K562 (cell line): ENCODE results near the gene FAM3C. TPM values are rescaled to one million over a fixed set of nuclear protein-coding genes. Genes with fewer than 3 reads are reported as not detected.

ENCODE experiments used
- EP400 ChIP-seq: fragments of 450-650 bp; IDR thresholded peaks from 2 replicates; pipeline ENCODE4 v1.6.1; 2017; ENCODE audit warnings: antibody characterized with exemption, mild to moderate bottlenecking, moderate library complexity
- MXI1 ChIP-seq: IDR thresholded peaks from 2 replicates; pipeline ENCODE4 v1.6.1; 2011; ENCODE audit warnings: low read depth, mild to moderate bottlenecking, improper control_type of control experiment, low read length
- NBN ChIP-seq: fragments of 450-650 bp; IDR thresholded peaks from 2 replicates; pipeline ENCODE4 v1.6.1; 2016; ENCODE audit warnings: low read depth, mild to moderate bottlenecking
- SMARCE1 ChIP-seq: fragments of 450-650 bp; IDR thresholded peaks from 2 replicates; pipeline ENCODE4 v1.7.1; 2016; ENCODE audit warnings: mild to moderate bottlenecking
- SRF ChIP-seq, 2 experiments: fragments of 250-450, 450-650 bp in 1 of 2; sonication (Bioruptor Pico) in 1 of 2; sonication (generic) in 1 of 2; formaldehyde crosslinking; IDR thresholded peaks; 2 replicates each; pipeline versions ENCODE4 v1.5.0 to v1.5.1; 2020 to 2022; ENCODE audit warnings: mild to moderate bottlenecking in 1 of 2, missing genetic modification reagents in 1 of 2
- polyA plus RNA-seq, 8 experiments: library from polyadenylated mRNA; depleted of rRNA in 4 of 8; stranded (reverse) in 5 of 8; unstranded in 3 of 8; fragments of >200 nt; fragmentation: Nextera tagmentation in 2 of 8; fragmentation: Illumina TruSeq in 1 of 8; extraction: Ambion mirVana in 2 of 8; extraction: Trizol in 1 of 8; gene quantifications; 2 replicates each; pipeline versions ENCODE4 v1.2.1 to v1.2.3, GENCODE V29; 2011 to 2014; ENCODE audit warnings: inconsistent platforms in 1 of 8, missing spikeins in 1 of 8
- total RNA-seq, 7 experiments: library from RNA; depleted of rRNA in 6 of 7; stranded (reverse); fragments of >200 nt in 6 of 7; fragmentation: Illumina TruSeq in 2 of 7; extraction: Trizol in 2 of 7; gene quantifications; 2 replicates each; pipeline versions ENCODE4 v1.2.1 to v1.2.3, GENCODE V29; 2011 to 2021; ENCODE audit warnings: low replicate concordance in 1 of 7
- TF ChIP-seq, protein P1 (sequence below), 3 experiments: fragments of 200-800 bp in 1 of 3; fragments of 250-450 bp in 1 of 3; fragments of 450-650 bp in 1 of 3; sonication (Bioruptor Pico) in 1 of 3; sonication (Bioruptor generic) in 1 of 3; formaldehyde crosslinking in 1 of 3; IDR thresholded peaks; 2 replicates each; pipeline versions ENCODE4 v1.6.1 to v1.8.0; 2016 to 2022; ENCODE audit warnings: mild to moderate bottlenecking in 2 of 3, missing genetic modification characterization in 2 of 3, missing compliant biosample characterization in 1 of 3, moderate library complexity in 1 of 3
- TF ChIP-seq, protein P2 (sequence below): fragments of 250-450 bp; sonication (Bioruptor Pico); IDR thresholded peaks from 2 replicates; pipeline ENCODE4 v1.4.0; 2020
- TF ChIP-seq, protein P3 (sequence below): fragments of 450-650 bp; formaldehyde crosslinking; IDR thresholded peaks from 2 replicates; pipeline ENCODE4 v1.4.0; 2020; ENCODE audit warnings: mild to moderate bottlenecking, moderate library complexity
- TF ChIP-seq, protein P4 (sequence below), 2 experiments: fragments of 450-650 bp; IDR thresholded peaks; 2 replicates each; pipeline ENCODE4 v1.6.1; 2018; ENCODE audit warnings: mild to moderate bottlenecking in 2 of 2, low read depth in 1 of 2; ENCODE audit not compliant: partially characterized antibody in 2 of 2

The FAM3C gene
- total and polyA plus RNA-seq, 9 of the 15 experiments (the other 6 are each of a cell fraction or from before 2014, with no cell fraction given): 10.6 to 42.6 (median 30.0) TPM

DNA sequence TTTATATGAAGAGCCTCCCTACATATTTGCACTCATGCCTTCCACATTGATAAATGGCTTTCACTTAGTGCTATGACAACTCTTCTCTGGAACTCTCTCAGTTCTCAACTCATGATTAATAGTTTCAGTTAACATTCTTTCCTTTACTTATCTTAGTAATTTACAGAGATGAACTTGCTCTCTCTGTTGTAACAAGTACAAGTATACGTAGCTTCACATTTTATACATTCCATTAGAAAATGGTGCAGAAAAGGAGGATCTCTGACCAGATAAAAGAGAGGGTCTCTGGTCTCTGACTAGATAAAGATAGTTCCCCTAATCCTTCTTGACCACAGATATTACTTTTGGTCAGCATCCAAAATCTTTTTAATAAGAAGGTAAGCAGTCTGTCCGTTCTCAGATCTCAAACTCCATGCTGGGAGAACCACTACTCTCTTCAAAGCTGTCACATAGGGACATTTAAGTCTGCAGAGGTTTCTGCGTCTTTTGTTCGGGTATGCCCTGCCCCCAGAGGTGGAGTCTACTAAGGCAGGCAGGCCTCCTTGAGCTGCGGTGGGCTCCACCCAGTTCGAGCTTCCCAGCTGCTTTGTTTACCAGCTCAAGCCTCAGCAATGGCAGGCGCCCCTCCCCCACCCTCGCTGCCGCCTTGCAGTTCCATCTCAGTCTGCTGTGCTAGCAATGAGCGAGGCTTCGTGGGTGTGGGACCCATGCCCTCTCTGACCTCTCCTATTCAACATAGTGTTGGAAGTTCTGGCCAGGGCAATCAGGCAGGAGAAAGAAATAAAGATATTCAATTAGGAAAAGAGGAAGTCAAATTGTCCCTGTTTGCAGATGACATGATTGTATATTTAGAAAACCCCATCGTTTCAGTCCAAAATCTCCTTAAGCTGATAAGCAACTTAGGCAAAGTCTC, 42.2 kb upstream of the FAM3C start (continued):
- TF ChIP-seq, protein P1, sequence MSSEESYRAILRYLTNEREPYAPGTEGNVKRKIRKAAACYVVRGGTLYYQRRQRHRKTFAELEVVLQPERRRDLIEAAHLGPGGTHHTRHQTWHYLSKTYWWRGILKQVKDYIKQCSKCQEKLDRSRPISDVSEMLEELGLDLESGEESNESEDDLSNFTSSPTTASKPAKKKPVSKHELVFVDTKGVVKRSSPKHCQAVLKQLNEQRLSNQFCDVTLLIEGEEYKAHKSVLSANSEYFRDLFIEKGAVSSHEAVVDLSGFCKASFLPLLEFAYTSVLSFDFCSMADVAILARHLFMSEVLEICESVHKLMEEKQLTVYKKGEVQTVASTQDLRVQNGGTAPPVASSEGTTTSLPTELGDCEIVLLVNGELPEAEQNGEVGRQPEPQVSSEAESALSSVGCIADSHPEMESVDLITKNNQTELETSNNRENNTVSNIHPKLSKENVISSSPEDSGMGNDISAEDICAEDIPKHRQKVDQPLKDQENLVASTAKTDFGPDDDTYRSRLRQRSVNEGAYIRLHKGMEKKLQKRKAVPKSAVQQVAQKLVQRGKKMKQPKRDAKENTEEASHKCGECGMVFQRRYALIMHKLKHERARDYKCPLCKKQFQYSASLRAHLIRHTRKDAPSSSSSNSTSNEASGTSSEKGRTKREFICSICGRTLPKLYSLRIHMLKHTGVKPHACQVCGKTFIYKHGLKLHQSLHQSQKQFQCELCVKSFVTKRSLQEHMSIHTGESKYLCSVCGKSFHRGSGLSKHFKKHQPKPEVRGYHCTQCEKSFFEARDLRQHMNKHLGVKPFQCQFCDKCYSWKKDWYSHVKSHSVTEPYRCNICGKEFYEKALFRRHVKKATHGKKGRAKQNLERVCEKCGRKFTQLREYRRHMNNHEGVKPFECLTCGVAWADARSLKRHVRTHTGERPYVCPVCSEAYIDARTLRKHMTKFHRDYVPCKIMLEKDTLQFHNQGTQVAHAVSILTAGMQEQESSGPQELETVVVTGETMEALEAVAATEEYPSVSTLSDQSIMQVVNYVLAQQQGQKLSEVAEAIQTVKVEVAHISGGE (CRISPR knock-in tag; IDR thresholded peaks at IDR 0.05): 0 out of 6 replicates have a peak, but pooled peaks of 1 of the 3 experiments have one; percentile 27
- TF ChIP-seq SRF (CRISPR knock-in tag; IDR thresholded peaks at IDR 0.05) (peak in 1 of 2 experiments; percentile 74; a peak in 1 of 4 replicates), NBN (peak; percentile 79; the same call in 1 of the 2 replicates), EP400 (peak; percentile 69; the same call in 1 of the 2 replicates), SMARCE1 (peak; percentile 88), MXI1 (0 out of 2 replicates have a peak, but pooled peaks have one; percentile 32)
- TF ChIP-seq, protein P2, sequence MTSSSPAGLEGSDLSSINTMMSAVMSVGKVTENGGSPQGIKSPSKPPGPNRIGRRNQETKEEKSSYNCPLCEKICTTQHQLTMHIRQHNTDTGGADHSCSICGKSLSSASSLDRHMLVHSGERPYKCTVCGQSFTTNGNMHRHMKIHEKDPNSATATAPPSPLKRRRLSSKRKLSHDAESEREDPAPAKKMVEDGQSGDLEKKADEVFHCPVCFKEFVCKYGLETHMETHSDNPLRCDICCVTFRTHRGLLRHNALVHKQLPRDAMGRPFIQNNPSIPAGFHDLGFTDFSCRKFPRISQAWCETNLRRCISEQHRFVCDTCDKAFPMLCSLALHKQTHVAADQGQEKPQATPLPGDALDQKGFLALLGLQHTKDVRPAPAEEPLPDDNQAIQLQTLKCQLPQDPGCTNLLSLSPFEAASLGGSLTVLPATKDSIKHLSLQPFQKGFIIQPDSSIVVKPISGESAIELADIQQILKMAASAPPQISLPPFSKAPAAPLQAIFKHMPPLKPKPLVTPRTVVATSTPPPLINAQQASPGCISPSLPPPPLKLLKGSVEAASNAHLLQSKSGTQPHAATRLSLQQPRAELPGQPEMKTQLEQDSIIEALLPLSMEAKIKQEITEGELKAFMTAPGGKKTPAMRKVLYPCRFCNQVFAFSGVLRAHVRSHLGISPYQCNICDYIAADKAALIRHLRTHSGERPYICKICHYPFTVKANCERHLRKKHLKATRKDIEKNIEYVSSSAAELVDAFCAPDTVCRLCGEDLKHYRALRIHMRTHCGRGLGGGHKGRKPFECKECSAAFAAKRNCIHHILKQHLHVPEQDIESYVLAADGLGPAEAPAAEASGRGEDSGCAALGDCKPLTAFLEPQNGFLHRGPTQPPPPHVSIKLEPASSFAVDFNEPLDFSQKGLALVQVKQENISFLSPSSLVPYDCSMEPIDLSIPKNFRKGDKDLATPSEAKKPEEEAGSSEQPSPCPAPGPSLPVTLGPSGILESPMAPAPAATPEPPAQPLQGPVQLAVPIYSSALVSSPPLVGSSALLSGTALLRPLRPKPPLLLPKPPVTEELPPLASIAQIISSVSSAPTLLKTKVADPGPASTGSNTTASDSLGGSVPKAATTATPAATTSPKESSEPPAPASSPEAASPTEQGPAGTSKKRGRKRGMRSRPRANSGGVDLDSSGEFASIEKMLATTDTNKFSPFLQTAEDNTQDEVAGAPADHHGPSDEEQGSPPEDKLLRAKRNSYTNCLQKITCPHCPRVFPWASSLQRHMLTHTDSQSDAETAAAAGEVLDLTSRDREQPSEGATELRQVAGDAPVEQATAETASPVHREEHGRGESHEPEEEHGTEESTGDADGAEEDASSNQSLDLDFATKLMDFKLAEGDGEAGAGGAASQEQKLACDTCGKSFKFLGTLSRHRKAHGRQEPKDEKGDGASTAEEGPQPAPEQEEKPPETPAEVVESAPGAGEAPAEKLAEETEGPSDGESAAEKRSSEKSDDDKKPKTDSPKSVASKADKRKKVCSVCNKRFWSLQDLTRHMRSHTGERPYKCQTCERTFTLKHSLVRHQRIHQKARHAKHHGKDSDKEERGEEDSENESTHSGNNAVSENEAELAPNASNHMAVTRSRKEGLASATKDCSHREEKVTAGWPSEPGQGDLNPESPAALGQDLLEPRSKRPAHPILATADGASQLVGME: 0 out of 2 replicates have a peak, but pooled peaks have one; percentile 56
- TF ChIP-seq, protein P3, sequence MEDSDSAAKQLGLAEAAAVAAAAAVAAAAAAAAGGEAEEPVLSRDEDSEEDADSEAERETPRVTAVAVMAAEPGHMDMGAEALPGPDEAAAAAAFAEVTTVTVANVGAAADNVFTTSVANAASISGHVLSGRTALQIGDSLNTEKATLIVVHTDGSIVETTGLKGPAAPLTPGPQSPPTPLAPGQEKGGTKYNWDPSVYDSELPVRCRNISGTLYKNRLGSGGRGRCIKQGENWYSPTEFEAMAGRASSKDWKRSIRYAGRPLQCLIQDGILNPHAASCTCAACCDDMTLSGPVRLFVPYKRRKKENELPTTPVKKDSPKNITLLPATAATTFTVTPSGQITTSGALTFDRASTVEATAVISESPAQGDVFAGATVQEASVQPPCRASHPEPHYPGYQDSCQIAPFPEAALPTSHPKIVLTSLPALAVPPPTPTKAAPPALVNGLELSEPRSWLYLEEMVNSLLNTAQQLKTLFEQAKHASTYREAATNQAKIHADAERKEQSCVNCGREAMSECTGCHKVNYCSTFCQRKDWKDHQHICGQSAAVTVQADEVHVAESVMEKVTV (CRISPR knock-in tag): 0 out of 2 replicates have a peak, but pooled peaks have one; percentile 6
- TF ChIP-seq, protein P4, sequence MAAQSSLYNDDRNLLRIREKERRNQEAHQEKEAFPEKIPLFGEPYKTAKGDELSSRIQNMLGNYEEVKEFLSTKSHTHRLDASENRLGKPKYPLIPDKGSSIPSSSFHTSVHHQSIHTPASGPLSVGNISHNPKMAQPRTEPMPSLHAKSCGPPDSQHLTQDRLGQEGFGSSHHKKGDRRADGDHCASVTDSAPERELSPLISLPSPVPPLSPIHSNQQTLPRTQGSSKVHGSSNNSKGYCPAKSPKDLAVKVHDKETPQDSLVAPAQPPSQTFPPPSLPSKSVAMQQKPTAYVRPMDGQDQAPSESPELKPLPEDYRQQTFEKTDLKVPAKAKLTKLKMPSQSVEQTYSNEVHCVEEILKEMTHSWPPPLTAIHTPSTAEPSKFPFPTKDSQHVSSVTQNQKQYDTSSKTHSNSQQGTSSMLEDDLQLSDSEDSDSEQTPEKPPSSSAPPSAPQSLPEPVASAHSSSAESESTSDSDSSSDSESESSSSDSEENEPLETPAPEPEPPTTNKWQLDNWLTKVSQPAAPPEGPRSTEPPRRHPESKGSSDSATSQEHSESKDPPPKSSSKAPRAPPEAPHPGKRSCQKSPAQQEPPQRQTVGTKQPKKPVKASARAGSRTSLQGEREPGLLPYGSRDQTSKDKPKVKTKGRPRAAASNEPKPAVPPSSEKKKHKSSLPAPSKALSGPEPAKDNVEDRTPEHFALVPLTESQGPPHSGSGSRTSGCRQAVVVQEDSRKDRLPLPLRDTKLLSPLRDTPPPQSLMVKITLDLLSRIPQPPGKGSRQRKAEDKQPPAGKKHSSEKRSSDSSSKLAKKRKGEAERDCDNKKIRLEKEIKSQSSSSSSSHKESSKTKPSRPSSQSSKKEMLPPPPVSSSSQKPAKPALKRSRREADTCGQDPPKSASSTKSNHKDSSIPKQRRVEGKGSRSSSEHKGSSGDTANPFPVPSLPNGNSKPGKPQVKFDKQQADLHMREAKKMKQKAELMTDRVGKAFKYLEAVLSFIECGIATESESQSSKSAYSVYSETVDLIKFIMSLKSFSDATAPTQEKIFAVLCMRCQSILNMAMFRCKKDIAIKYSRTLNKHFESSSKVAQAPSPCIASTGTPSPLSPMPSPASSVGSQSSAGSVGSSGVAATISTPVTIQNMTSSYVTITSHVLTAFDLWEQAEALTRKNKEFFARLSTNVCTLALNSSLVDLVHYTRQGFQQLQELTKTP (IDR thresholded peaks at IDR 0.05; ENCODE audit: low read depth in 1 of 2, partially characterized antibody in 2 of 2): peak; percentile 40 to 77
